Measurements from ENCODE around the gene DNAH1. TPM values are rescaled to one million over a fixed set of nuclear protein-coding genes. Genes with fewer than 3 reads are reported as not detected.
A peak's percentile ranks its signal among the peaks of the same experiment; 100 is the strongest.

Gene DNAH1
- total and polyA plus RNA-seq, 2 of the 13 experiments (the other 11 are each of a cell fraction or from before 2014, with no cell fraction given), result 0.64 to 3.5 TPM

DNA sequence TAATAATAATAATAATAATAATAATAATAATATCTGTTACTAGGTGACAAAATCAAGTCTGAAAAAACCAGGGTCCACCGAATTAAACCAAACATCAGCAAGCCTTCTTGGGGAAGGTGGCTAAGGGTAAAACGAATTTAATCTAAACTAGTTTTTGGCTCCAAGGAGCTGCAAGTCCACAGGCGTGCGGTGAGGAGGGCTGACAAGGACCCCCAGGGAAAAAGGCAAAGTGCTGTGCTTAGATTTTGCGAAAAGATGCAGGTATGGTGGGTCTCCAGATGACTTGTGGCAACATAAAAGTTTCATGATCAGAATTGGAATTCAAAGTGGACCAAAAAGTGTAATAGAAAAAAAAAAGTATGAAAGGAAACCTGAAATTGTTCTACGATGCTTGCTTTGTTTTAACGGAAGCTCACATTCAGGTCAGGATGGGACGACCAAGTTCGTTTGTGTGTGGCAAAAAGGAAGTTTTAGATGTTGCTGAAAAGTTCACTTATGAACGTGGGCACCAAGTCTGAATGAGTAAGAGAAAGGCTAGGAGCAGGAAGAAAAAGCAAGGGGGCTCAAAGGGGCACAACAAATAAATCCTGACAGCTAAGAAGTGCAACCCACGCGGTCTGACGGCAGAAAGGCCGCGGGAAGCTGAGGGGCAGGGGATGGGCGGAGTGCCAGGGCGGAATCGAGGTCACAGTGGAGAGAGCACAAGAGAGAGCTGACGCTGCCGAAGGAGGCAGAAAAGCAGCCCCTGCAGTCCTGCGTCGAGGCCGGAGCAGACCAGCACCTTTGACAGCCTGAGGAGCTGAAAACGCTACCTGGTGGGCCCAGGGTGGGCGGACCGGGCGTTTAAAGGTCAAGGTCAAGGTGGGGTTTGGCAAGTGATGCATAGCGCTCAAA, 38.8 kb upstream of the DNAH1 start (continued):
- peak; percentile 81; the same call in 1 of the 2 replicates for TF ChIP-seq ZNF441 (CRISPR knock-in tag; IDR thresholded peaks at IDR 0.05; ENCODE audit: borderline replicate concordance)
- 0 out of 2 replicates have a peak, but pooled peaks have one; percentile 19 for TF ChIP-seq REL (CRISPR knock-in tag; conservative IDR thresholded peaks at IDR 0.05)
- TF ChIP-seq, protein P1, sequence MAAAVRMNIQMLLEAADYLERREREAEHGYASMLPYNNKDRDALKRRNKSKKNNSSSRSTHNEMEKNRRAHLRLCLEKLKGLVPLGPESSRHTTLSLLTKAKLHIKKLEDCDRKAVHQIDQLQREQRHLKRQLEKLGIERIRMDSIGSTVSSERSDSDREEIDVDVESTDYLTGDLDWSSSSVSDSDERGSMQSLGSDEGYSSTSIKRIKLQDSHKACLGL (CRISPR knock-in tag; IDR thresholded peaks at IDR 0.05), result peak; percentile 56; the same call in 1 of the 2 replicates
- TF ChIP-seq ZNF343 (CRISPR knock-in tag; IDR thresholded peaks at IDR 0.05), result peak; percentile 7; the same call in 1 of the 2 replicates
- TF ChIP-seq, protein P2, sequence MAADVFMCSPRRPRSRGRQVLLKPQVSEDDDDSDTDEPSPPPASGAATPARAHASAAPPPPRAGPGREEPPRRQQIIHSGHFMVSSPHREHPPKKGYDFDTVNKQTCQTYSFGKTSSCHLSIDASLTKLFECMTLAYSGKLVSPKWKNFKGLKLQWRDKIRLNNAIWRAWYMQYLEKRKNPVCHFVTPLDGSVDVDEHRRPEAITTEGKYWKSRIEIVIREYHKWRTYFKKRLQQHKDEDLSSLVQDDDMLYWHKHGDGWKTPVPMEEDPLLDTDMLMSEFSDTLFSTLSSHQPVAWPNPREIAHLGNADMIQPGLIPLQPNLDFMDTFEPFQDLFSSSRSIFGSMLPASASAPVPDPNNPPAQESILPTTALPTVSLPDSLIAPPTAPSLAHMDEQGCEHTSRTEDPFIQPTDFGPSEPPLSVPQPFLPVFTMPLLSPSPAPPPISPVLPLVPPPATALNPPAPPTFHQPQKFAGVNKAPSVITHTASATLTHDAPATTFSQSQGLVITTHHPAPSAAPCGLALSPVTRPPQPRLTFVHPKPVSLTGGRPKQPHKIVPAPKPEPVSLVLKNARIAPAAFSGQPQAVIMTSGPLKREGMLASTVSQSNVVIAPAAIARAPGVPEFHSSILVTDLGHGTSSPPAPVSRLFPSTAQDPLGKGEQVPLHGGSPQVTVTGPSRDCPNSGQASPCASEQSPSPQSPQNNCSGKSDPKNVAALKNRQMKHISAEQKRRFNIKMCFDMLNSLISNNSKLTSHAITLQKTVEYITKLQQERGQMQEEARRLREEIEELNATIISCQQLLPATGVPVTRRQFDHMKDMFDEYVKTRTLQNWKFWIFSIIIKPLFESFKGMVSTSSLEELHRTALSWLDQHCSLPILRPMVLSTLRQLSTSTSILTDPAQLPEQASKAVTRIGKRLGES (CRISPR knock-in tag; IDR thresholded peaks at IDR 0.05; ENCODE audit: borderline replicate concordance), result no peak
- TF ChIP-seq HNF4G (IDR thresholded peaks at IDR 0.05; ENCODE audit: borderline replicate concordance, low read depth, low read length), result peak; percentile 31; the same call in 1 of the 2 replicates
- no peak for TF ChIP-seq HNF4G (CRISPR knock-in tag; IDR thresholded peaks at IDR 0.05; ENCODE audit: borderline replicate concordance, low read depth)
- no peak for TF ChIP-seq GZF1 (CRISPR knock-in tag; IDR thresholded peaks at IDR 0.05)
- TF ChIP-seq, protein P3, sequence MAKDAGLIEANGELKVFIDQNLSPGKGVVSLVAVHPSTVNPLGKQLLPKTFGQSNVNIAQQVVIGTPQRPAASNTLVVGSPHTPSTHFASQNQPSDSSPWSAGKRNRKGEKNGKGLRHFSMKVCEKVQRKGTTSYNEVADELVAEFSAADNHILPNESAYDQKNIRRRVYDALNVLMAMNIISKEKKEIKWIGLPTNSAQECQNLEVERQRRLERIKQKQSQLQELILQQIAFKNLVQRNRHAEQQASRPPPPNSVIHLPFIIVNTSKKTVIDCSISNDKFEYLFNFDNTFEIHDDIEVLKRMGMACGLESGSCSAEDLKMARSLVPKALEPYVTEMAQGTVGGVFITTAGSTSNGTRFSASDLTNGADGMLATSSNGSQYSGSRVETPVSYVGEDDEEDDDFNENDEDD (CRISPR knock-in tag; IDR thresholded peaks at IDR 0.05; ENCODE audit: borderline replicate concordance), result 0 out of 2 replicates have a peak, but pooled peaks have one; percentile 30
- TF ChIP-seq IRX3 (CRISPR knock-in tag; IDR thresholded peaks at IDR 0.05; ENCODE audit: borderline replicate concordance, low read depth), result no peak
- no peak for TF ChIP-seq ZNF670 (CRISPR knock-in tag; IDR thresholded peaks at IDR 0.05; ENCODE audit: borderline replicate concordance)
- peak; percentile 44; the same call in 1 of the 2 replicates for TF ChIP-seq RARA (CRISPR knock-in tag; IDR thresholded peaks at IDR 0.05)
- TF ChIP-seq FLYWCH1 (CRISPR knock-in tag; IDR thresholded peaks at IDR 0.05), result no peak
- peak; percentile 76 for TF ChIP-seq KMT2A (CRISPR knock-in tag; IDR thresholded peaks at IDR 0.05)
- TF ChIP-seq MXI1 (IDR thresholded peaks at IDR 0.05; ENCODE audit: borderline replicate concordance, low read depth, low read length), result peak; percentile 84; the same call in 2 of the 3 replicates
- no peak for TF ChIP-seq RARG (CRISPR knock-in tag; IDR thresholded peaks at IDR 0.05; ENCODE audit: low read depth)
- TF ChIP-seq SNAPC2 (CRISPR knock-in tag; IDR thresholded peaks at IDR 0.05), result no peak
- TF ChIP-seq, protein P4, sequence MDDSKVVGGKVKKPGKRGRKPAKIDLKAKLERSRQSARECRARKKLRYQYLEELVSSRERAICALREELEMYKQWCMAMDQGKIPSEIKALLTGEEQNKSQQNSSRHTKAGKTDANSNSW (CRISPR knock-in tag; IDR thresholded peaks at IDR 0.05; ENCODE audit: borderline replicate concordance), result no peak
- peak; percentile 14; the same call in 1 of the 2 replicates for TF ChIP-seq MYC (CRISPR knock-in tag; IDR thresholded peaks at IDR 0.05; ENCODE audit: borderline replicate concordance)
- no peak for TF ChIP-seq ATRX (CRISPR knock-in tag; IDR thresholded peaks at IDR 0.05; ENCODE audit: borderline replicate concordance)
